GM12865 (cell line): ENCODE data around the gene KIF20B.

ENCODE experiments used
- DNase-seq: peaks from one replicate; pipeline ENCODE4 v3.0.0; 2010; ENCODE audit warnings: low read depth
- H3K4me3 ChIP-seq: 2 replicates; pipeline ENCODE4 v1.5.1; 2011; ENCODE audit warnings: mild to moderate bottlenecking, low read depth, low read length, control low read depth
- TF ChIP-seq, protein P1 (sequence below): IDR thresholded peaks from 2 replicates; pipeline ENCODE4 v1.5.1; 2011; ENCODE audit warnings: low read length, control low read depth, low read depth, inconsistent platforms; ENCODE audit not compliant: insufficient read depth; ENCODE audit errors: missing control alignments

KIF20B gene

DNA sequence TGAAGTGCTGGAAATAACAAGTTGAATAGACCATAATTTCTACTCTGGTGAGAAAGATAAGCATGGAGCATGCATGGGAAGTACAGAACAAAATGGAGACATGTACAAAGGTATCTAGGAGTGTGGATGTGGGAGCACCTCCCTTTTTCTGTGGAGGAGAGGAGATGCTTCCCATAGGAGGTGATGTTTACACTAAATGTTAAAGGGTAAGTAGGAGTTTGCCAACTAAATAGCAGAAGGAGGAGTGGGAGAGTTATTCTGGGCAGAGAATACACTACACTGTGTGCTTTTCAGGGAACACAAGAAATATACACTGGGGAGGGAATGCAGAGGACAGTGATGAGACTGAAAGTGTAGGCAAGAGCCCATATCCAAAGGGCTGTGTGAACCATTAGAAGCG, 35.3 kb upstream of the KIF20B start:
- no peak for DNase-seq
- TF ChIP-seq, protein P1, sequence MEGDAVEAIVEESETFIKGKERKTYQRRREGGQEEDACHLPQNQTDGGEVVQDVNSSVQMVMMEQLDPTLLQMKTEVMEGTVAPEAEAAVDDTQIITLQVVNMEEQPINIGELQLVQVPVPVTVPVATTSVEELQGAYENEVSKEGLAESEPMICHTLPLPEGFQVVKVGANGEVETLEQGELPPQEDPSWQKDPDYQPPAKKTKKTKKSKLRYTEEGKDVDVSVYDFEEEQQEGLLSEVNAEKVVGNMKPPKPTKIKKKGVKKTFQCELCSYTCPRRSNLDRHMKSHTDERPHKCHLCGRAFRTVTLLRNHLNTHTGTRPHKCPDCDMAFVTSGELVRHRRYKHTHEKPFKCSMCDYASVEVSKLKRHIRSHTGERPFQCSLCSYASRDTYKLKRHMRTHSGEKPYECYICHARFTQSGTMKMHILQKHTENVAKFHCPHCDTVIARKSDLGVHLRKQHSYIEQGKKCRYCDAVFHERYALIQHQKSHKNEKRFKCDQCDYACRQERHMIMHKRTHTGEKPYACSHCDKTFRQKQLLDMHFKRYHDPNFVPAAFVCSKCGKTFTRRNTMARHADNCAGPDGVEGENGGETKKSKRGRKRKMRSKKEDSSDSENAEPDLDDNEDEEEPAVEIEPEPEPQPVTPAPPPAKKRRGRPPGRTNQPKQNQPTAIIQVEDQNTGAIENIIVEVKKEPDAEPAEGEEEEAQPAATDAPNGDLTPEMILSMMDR, result no peak
- no peak overlapping the region for H3K4me3 ChIP-seq

DNA sequence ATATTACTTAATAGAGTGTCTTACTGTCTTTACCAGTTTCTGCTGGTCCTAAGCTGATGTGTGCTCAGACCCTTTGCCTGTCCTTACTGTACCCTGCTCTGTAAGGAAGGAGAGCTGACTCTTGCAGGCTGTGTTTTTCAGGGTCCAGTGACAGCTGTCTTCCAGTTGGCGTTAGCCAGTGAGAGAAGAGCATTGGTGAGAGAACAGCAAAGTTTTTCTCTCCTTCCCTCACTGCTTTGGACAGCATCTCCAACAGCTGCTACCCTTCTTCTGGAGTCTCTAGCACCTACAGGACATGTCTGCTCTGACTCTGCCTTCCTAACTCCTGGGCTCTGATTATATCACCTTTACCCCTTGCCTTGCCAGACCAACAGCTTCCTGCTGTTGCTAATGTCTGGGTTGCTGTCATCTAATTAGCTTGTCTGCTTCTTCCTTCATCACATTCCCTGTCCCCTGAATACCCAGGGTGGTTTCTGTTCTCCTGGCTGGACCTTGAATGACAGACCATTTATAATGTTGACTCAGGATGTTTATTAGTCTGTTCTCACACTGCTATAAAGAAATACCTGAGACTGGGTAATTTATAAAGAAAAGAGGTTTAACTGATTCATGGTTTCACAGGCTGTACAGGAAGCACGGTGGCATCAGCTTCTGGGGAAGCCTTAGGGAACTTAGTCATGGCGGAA, 32.9 kb upstream of the KIF20B start:
- no peak for DNase-seq
- TF ChIP-seq, protein P1, result no peak

DNA sequence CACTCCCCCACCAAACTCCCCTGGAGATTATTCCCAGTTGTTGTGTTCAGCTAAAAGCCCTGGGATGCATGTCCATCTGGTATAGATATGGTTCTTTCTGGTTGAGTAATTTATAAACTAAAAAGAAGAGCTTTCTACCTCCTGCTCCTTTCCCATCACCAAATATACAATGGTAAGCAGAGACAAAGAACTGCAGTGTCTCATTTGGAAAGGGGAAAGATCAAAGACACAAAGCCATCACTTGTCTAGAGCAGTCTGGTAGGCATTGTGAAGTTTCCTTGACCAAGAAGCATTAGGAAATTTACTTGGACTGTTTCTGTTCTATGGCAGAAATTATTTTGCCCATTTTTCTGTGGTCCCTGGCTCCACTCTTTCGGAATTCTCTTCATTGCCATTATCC, 31.4 kb upstream of the KIF20B start:
- no peak overlapping the region for H3K4me3 ChIP-seq

More for the DNA sequence above, 32.9 kb upstream of the KIF20B start:
- H3K4me3 ChIP-seq, result no peak overlapping the region

DNA sequence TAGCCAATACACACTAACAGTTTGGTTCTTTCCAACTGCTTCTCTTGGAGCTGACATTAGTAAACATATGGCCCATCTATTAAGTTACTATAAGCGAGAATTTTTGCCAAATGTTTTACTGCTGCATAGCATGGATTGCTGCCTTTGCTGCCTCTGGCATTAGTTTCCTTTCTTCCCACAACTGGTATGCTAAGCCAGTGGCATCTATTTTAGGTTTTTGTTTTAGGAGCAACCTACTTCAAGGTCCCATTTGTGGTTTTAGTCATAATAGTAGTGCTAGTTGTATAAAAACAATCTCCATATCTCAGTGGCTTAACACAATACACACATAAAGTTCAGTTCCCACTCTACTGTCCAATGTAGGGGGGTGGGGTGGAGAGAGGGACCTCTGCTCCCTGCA, 30.5 kb upstream of the KIF20B start:
- TF ChIP-seq, protein P1, result no peak
- no peak for DNase-seq

More for the DNA sequence above, 31.4 kb upstream of the KIF20B start:
- DNase-seq, result no peak
- TF ChIP-seq, protein P1, result no peak

DNA sequence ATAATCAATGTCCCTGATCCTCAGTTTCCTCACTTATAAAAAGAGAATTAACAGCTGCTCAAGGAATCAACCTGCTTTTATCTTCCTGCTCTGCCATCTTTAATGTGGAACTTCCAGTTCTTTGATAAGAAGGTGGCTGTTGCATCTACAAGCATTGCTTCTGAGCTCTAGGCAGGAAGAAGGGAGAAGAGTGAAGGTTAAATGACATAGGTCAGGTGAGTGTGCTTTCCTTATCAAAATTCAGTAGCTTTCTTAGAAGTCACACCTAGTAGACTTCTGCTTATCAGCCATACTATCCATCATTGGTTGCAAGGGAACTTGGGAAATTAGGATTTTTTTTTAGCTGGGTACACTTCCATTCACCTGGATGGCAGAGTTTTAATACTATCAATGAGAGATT, 24.0 kb upstream of the KIF20B start:
- H3K4me3 ChIP-seq, result no peak overlapping the region
- no peak for DNase-seq
- TF ChIP-seq, protein P1, result no peak

More for the DNA sequence above, 30.5 kb upstream of the KIF20B start:
- no peak overlapping the region for H3K4me3 ChIP-seq

DNA sequence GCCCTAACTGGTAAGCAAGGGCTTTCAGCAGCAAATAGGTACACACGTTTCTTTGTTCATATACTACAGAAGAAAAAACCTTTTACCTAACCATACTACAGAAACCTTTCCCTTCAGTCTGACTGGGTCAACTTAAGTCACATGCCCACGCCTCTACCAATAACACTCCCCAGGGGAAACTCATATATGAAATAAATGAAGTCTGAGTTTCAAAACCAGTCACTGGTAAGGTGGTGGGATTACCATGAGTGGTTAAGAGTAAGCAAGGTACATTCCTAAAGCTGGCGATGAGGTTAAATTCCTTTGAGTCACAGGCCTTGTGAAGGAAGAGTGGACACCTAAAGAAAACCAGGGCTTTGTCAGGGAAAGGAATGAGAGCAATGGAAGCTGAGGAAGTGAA, 21.4 kb upstream of the KIF20B start:
- no peak overlapping the region for H3K4me3 ChIP-seq
- TF ChIP-seq, protein P1, result no peak
- DNase-seq, result peak; percentile 39

DNA sequence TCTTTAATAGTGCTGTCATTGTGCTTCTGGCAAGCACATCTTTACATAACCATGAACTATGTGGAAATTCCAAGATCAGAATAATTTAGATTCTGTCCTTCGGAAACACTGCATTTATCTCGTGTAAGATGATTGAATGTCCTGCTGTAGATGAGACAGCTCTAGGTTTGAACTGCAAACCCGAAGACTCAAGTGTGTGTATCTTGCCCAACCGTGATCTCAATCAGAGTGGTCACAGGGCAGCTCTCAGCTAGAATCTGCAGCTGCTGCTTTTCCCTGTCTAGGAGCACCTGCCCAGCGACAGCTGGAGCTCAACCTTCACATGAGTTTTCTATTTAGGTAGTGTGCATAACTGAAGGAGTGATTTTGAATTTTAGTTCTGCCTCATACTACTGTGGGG, 17.5 kb upstream of the KIF20B start:
- H3K4me3 ChIP-seq, result no peak overlapping the region
- TF ChIP-seq, protein P1, result no peak
- DNase-seq, result no peak
